ENCODE data around the gene FAM3C.
"Not testable (repeated sequence)": the region's sequence is repeated elsewhere in the genome, so short reads cannot be mapped to it uniquely, and the experiment has no call there.

Gene FAM3C

DNA sequence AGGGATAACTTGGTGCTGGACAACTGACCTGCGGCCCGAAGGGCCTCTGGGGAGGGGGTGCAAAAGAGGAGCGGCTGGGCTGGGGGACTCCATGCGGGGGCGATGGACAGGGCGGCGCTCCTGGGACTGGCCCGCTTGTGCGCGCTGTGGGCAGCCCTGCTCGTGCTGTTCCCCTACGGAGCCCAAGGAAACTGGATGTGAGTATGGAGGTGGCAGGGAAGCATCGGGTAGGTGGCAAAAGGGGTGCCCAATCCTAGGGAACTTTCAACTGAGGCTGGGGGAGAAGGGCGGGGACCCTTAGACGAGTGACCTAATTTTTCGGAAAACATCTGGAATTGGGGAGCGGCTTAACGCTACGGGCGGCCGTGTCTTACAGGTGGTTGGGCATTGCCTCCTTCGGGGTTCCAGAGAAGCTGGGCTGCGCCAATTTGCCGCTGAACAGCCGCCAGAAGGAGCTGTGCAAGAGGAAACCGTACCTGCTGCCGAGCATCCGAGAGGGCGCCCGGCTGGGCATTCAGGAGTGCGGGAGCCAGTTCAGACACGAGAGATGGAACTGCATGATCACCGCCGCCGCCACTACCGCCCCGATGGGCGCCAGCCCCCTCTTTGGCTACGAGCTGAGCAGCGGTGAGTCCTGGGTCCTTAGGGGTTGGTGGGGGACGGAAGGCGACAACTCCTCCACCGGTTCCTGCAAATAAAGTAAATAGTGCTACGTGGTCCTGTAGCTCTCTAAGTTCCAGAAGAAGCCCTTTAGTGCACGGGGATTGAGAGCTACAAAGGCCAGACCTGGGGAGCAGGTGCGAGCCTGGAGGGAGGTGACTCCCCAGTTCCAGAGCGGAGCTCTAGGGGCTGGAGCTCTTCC is 66.7 kb downstream of the FAM3C start:
- DNase-seq = no peak

DNA sequence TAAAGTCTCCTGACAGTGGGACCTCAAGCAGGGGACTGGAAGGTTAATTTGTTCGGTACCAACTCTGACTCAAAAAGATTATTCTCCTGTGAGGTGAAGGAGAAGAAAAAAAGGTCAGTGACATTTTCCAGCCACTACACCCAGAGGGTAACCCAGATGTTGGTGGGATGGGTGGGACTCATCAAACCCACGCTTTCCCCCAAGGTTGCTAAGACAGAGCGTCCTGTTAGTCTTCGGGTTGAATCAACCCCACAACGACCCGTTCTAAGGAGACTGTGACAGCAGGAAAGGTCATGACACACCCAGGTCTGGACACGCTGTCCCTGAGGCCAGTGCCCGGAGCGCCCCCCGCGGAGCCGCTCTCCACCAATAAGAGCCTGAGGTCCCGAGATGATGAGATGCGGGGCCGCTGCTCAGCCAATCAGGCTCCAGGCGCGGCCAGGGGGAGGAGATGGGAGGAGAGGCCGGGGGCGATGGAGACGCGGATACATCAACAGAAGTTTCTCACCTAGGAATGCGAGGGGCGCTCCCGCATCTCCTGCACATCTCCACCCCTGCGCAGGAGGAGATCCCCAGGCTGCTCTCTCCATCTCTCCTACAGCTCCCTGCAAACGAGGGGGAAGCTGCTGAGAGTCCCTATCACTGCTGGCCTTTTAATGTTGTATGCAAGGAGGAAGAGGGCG is 67.5 kb downstream of the FAM3C start, which contains the start of gene WNT16:
TSS of gene WNT16 (plus strand) at position 493 of the 683 bp plus-strand sequence. CDS start 293 bp downstream, outside the sequence.
- DNase-seq = no peak

DNA sequence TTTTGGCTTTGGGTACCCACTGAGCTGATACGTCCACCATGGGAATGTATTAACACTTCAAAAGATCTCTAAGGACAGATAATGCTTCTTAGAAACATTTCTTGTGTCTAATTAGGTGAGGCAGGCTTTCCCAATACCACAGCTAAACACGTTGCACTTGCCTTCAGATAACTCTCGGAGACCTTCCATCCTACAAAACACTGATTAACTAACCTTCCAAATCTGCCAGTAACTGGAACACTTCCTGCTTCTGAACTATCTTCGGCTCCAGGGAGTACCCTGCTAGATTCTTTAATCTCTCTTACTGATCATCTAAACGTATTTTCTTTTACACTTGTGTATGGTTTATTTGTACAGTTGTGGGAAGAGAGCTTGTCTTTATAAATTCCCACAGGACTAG is 68.4 kb downstream of the FAM3C start:
- no peak for DNase-seq

DNA sequence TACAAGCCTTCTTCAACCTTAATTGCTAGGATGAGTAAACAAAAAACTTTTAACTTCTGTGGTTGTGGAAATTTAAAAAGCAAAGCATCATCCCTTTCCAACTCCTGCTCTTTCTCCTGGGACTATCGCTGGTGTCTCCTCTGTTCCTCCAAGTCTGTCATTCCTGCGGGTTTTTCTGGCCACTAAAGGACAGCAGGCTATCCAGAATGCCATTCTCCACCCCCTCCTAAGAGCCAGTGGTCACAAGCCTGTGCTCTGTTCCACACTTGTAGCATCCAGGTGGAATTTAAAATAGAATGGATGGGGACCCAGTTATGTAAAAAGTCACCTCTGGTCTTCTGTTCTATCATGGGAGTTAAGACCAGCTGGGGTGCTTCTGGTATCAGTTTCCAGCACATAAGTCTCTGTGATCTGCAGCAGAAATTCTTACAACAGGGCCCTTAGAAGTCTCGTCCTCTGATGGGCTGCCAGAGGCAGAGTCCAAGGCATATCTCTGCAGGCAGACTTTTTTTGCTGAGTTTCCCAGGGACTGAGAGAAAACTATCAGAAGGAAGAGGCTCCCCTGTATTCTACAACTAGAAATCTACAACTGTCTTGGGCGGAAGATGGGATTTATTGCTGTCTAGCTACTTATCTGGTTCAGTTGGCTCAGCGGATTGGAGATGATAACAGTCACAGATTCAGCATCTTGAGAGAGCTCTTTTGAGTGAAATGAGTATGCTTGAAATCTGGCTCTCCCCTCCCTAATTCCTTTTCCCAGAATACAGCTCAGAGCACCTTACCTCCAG is 72.4 kb downstream of the FAM3C start:
- no peak for DNase-seq

DNA sequence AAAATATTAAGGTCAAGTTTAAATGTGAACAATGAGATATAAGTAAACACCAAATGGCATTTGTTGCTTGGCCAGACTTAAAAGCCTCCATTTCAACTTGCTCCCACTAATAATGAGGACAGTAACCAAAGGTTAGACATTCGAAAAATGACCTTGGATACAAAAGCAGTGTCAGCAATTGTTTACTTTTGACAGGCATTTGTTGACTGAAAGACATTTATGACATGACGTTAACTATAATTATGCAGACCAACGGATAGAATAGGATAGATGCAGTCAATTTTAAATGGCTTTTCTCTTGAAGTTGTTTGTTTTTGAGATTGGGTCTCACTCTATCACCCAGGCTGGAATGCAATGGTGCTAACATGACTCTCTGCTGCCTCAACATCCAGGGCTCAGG is 73.6 kb downstream of the FAM3C start:
- DNase-seq = no peak

DNA sequence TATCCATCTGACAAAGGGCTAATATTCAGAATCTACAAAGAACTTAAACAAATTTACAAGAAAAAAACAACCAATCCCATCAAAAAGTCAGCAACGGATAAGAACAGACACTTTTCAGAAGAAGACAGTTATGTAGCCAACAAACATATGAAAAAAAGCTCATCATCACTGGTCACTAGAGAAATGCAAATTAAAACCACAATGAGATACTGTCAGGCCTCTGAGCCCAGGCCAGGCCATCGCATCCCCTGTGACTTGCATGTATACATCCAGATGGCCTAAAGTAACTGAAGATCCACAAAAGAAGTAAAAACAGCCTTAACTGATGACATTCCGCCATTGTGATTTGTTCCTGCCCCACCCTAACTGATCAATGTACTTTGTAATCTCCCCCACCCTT is 80.9 kb downstream of the FAM3C start:
- DNase-seq = not testable (repeated sequence)

DNA sequence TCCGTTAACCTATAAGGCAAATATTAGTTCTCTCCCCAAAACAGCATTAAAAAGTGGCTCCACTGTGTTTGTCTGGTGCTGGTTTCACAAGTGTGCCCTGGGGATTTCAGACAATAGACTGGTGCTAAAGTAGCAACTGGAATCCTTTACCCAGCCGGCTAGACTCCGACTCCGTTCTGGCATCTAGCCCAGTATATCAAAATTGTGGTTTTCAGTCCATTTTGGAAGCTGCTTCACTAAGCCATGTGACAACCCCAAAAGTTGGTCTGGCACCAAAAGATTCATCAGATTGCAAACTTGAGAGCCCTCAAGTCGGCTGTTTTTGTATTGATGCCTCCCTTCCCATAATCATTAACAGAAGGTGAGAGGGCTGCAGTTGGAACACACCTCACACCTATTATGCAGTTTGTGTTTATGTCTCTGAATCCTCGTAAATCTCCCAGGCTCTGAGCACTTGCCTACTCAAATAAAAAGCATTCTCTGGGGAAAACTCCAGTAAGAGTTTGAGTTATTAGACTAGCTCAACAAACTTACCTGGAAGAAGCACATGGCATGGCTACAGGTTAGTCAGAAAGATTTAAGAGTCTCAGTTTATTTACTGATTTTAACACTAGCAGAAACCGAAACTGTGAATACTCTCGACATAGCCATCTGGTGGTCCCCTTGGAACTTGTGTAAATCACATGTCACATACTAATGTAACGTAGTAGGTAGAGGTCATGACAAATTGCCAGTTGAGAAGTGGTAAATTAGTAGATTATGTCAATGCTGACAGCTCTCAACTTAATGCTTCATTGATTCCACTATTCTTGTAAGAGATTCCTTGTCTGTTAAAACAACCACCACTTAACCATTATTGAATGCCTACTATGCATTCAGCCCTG is 82.1 kb downstream of the FAM3C start:
- DNase-seq = no peak

DNA sequence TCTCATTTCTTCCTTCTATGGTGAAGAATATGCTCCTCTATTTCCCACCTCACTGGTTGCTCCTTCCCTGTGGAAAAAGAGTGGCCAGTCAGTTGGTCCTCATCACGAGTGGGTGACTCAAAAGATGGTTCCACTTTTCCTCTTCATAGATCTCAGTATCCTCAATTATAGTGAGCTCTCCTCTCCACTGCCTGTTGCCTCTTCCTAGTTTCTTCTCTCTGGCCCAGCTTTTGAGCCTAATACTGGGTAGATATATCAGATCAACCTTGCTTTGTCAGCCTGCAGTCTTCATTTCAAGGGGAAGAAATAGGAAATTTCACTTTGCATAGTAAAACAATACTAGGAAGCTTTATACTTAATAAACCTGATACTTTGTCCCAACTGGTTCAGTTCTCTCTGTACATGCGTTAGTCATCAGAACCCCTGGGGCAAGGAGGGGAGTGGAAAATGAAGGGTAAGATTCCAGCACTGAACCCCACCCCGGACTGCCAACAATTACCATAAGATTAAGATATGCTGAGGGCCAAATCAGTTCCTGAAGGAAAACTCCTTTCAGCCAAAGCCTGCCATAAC is 82.8 kb downstream of the FAM3C start:
- no peak for DNase-seq

DNA sequence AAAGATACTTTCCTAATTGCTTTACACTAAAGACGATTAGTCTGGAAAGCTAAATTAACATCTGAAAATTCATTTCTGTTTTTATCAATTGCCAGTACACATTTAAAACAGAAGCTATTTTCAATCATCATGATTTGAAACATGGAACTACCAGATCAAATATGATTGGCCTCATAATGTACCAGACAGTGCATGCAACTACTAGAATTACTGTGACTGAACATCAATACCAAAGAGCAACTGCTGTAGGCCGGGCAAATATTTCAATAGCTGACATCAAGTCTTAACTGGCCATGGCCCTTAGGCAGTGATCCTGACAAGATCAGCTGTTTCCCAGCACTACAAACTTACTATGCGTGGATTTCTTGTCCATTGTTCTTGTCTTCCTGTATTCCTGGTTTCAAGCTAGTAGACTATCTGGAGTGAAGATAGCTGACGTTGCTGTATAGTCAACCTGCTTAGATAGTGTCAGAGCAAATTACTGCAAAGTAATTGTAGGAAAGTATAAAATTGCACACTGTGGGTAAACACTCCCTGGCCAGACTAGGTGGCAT is 89.0 kb downstream of the FAM3C start:
- DNase-seq = no peak

DNA sequence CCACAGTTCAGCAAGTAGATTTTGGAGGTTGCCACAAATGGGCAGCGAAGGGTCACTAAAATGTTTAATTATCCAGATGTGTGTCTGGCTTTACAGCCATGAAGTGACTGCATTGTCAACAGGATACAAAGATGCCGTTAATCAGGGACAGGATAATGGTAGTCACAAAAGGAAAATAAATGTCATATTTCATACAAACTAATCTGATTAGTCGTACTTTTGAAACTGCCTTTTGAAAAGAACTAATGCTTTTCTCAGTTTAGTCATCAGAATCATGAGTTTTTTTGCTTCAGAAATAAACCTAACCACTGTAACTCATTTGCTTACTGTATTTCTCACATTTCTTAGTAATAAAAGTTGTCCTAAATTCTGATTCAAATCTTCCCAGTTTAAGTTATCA is 89.5 kb downstream of the FAM3C start:
- DNase-seq = no peak

DNA sequence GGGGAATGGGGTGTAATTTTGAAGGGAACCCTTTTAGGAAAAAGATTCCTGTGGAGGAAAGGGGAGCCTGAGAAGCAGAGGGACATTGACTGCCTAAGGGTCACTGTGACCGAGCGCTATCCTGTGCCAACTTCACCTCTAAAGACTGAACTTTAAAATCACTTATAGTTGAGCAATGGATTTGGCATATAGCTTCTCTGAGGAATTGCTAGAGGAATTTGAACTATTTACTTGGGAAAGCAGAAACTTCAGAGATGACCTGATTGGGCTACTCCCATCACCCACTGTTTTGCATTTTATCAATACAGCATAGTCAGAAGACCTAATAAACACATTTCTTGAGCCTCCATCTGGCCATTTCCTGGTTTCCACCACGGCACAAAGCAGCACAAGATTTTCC is 91.0 kb downstream of the FAM3C start:
- no peak for DNase-seq

DNA sequence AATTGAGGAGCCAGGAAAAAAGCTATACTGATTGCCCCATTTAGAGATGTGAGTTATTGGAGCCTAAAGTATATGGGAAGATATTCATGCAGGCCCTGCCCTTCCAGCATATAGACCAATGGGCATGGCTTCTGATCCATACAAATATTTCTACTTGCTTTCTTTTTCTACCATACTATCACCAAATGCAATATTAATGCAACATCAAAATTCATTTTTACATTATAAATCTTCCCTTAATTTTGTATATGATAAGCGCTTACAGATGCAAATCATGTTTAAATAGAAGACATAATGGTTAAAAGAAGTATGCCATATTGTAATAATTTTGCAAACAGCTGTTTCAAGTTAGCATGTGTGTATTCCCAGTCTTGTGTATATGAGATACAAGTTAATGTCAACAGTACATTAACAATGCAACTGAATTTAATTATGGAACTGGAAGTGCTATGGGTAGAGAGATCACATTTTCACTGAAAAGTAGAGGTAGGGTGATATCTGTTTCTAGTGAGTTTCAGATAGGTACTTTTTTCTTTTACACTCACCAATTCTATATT is 91.9 kb downstream of the FAM3C start:
- DNase-seq = no peak

DNA sequence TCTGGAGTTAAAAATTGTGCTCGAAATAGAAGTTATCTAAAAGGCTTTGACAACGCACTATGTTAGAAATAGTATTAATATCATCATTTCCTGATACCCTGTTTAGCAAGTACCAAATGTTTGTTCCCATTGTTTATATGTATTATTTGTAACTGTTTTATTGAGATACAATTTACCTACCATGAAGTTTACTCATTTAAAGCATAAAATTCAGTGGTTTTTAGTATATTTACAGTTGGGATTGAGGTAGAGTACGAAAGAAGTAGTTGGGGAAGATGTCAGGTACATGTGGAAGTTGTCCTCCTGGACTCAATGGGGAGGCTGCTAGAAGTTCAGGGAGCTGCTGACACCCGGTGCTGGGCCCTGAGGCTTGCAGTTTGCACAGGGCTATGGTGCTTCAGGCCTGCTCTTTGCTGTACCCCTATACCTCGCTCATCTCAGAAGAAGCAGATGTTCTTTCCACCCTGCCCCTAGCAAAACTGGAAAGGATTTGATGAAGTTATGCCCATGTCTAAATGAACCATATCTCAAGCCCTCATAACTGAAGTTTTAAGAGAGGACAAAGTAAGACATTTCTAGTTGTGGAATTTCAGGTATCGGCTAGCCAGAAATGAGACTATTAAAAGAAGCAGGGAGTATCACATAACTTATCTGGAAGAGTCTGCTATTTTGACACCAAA is 92.5 kb downstream of the FAM3C start:
- no peak for DNase-seq

DNA sequence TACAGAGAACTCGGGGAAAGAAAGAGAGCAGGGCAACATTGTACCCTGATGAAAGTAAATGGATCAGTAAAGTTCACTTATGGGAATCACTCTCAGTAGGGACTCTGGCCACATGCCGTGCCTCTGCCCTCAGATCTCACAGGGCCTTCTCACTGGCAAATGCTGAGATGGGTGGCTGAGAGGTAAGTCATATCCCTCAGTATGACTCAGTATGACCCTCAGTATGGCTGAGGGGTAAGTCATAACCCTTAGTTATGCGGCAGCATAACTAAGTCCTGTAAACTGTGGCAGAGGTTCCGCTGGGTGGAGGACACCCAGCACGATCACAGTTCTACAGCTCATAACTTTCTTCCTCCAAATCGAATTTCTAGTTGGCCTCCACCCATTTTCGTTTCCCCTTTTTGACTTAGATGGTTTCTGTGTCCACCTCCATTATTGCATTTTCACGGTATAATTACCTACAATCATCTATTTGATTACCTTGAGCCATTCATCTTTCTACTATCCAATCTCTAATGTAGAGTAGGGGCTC is 93.8 kb downstream of the FAM3C start:
- no peak for DNase-seq

DNA sequence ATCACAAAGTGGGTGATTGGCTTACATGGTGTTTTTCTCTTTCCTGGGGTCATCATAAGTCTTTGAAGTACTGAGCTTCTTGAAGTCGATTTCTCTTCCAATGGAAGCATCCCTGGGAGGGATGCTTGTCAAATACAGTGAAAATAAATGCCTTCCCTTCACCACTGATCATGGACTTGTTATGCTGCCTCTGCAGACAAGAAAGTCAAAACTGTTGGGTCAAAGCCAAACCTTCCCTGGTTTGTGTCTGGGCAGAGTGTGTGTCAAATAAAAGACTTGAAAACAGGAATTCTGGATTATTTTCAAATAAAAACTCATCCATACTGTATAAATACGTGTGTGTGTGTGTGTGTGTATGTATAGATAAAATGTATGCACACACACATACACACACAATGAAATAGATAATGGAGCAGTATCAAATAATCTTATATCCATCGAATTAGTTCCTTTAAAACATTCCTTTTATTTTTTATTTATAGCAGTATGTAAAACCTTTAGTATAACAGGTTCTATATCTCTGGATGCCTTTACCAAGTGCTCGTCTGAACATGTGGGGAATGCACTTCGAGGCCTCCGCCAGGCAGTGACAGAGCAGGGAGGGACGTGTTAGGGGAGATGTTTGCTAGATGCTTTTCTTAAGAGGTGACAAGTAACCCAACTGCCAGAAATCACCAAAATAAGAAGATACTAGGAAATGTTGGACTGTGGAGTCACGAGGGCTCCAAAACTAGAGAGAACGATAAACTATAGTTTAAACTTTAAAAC is 94.5 kb downstream of the FAM3C start:
- no peak for DNase-seq

DNA sequence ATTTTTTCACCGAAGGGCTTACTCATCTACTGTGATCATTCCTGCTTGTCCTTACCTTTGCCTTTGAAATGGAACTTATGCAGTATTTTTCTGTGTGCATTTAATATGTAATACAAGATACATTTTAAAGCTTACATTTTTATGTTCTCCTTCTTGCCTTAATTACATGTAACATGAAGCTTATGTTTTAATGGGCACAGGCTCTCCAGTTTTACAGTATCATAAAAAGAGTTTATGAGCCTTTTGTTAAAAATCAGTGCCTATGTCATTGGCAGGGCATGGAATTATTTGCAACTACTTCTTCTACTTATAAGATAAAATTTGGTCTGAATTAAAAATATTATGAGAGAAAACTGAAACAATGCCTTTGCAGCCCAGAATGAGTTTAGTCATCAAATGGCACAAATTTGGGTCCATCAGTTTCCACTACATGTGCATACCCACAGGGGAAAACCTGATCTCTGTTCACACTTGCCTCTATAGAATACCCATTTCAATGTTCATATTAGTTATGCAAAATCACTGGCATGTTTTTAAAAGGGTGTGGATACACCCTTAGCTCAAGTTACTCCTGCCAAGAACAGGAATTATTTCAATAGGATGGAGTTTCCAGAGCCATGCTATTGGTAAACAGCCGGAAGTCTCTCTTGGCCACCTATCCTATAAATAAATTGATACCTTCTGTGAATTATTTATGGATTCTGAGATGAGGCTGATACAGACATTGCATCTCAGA is 95.3 kb downstream of the FAM3C start:
- DNase-seq = no peak

Data from CD4-positive, alpha-beta T cell treated with Interleukin-17A for 1 hour (primary cell).